HG03175 (cell line): ENCODE measurements around the gene ALG12.
"Not testable (repeated sequence)": the region's sequence is repeated elsewhere in the genome, so short reads cannot be mapped to it uniquely, and the experiment has no call there.

ENCODE experiments used
- ATAC-seq: cut with Tn5 transposase; IDR thresholded peaks from one replicate; pipeline ENCODE4 v1.9.1; 2021; ENCODE audit warnings: mild to moderate bottlenecking, moderate library complexity; ENCODE audit not compliant: unreplicated experiment

The ALG12 gene

DNA sequence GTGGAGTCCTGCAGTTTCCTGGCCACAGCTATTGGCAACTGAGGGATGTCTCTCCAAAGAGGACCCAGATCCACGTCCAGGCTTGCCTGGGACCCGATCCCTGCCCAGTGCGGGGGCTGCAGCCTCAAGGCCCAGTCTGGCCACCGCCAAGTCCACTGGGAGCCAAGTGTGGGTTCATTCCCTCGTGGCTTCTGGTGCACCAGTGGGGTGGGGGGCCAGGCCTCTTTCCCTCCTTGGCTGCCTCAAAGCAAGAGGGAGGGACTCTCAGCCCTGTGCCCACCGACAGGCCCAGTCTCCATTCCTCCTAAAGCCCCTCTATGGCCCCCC is 29.0 kb upstream of the ALG12 start:
- ATAC-seq = no peak

DNA sequence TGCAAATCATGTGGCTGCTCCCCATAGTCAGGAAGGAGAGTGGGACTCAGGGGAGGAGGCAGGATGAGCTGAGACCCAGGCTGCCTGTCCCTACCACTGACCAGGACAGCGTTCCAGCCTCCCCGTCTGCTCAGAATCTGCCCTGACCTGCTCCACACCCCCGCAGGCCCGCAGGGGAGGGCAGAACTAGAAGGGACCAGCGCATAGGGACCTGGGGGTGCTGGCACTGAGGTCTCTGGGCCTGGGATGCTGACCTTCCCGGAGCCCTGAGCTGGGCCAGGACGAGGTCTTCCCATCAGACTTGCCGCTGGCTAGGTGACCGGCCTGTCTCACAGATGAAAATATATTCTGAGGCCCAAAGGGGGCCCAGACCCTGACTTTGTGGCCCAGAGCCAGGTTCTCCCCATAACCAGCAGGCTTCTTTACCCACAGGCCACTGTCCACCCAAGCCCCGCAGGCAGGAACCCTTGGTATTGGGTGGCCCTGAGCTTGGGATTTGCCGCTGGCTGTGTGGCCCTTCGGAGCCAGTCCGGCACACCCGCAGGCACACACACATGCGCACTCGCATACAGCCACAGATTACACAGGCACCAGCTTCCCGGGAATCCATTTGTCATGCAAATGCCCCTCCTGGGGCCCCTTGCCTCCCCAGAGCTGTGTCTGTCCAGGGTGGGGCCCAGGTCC is 28.5 kb upstream of the ALG12 start:
- no peak for ATAC-seq

DNA sequence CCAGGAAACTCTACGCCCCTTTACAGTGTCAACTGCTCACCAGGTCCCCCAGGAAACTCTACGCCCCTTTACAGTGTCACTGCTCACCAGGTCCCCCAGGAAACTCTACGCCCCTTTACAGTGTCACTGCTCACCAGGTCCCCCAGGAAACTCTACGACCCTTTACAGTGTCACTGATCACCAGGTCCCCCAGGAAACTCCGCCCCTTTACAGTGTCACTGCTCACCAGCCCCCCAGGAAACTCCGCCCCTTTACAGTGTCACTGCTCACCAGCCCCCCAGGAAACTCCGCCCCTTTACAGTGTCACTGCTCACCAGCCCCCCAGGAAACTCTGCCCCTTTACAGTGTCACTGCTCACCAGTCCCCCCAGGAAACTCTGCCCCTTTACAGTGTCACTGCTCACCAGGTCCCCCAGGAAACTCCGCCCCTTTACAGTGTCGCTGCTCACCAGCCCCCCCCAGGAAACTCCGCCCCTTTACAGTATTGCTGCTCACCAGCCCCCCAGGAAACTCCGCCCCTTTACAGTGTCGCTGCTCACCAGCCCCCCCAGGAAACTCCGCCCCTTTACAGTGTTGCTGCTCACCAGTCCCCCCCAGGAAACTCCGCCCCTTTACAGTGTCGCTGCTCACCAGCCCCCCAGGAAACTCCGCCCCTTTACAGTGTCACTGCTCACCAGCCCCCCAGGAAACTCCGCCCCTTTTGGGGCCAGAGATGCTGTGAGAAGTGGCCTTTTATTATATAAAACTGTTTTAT is 27.0 kb upstream of the ALG12 start:
- ATAC-seq = not testable (repeated sequence)

DNA sequence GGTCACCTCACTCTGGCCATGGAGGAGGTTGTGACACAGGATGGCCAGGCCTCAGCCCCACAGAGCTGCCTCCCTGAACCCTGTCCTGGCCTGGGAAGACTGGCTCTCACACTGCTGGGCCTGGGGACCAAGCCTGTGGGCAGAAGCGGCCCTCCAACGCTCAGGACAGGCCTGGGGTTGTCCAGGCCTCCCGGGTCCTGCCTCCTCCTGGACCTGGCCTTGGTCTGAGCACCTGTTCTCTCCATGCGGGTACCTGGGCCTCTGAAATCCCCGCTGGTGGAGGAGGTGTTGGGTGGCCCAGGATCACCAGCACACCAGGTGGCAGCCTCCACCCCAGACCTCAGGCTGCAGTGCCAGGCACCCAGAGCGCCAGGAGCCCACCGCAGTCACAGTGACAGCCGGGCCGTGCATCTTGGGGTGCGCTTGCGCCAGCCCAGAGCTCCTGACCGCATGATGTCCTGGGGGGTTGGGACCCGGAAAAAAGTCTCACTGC is 26.2 kb upstream of the ALG12 start:
- ATAC-seq = no peak

DNA sequence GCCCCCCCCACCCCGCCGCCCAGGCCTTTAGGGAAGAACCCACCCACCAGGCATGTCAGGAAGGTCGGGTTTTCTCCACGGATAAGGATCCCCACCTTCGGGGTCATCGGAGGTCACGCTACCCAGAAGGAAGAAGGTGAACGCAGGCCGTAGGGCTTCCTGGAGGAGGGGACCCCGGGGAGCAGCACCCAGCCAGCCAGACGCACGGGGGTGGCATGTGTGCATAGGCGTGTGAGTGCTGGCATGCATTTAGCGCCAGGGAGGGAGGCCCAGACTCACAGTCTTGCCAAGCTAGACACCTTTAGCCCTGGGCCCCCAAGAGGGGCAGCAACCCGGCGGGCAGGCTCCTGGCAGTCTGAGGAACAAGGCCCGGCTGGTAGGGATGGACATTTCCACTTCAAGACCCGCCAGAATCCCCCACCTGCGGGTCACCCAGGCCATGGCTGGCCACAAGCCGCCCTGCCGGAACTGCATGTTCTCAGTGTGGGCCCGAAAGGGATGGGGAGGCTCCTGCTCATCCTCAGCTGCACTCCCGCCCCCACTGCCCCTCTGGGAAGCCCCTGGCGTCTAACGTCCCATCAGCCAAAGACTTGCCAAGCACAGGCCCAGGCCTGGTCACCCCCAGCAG is 25.6 kb upstream of the ALG12 start:
- no peak for ATAC-seq

DNA sequence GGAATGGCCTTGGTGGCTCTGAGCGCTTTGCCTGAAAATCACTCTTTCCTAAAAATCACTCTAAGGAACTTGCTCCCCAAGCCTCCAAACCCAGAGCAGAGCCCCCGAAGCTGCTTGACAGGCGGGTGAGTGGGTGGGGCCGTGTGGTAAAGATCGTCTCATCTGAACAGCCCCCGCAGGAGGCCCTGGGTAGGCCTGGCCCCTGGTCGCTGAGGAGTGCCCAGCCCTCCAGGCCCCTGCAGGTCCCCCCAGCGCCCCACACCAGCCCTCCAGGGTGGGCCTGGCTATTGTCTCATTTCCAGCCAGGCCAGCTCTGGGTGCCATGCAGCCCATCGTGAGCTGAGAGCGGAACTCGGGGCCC is 25.1 kb upstream of the ALG12 start:
- ATAC-seq = no peak

DNA sequence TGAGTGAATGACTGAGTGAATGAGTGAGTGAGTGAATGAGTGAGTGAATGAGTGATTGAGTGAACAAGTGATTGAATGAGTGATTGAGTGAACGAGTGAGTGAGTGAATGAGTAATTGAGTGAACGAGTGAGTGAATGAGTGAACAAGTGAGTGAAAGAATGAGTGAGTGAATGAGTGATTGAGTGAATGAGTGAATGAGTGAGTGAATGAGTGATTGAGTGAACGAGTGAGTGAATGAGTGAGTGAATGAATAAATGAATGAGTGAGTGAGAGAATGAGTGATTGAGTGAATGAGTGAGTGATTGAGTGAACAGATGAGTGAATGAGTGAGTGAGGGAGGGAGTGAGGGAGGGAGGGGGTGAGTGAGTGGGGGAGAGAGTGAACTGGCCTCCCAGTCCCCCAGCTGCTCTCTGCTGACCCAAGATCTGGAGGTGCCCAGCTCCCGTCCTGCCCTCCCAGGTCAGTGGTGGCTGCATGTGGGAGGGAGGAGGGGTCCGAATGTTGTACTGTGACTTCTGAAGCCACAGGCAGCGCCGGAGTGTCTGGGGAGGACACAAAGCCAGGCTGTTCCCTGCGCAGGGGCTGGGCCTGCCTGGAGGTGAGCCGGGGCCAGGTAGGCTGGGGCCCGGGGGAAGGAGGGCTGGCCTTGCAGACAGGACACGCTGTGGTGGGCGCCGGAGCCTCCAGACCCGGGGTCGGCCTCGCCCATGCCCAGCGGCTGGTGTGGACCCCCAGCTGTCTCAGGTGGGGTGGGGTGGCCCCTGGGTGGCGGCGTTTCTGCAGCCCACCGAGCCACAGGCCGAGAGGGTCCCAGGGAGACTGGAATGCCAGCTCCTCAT is 24.5 kb upstream of the ALG12 start:
- no peak for ATAC-seq

DNA sequence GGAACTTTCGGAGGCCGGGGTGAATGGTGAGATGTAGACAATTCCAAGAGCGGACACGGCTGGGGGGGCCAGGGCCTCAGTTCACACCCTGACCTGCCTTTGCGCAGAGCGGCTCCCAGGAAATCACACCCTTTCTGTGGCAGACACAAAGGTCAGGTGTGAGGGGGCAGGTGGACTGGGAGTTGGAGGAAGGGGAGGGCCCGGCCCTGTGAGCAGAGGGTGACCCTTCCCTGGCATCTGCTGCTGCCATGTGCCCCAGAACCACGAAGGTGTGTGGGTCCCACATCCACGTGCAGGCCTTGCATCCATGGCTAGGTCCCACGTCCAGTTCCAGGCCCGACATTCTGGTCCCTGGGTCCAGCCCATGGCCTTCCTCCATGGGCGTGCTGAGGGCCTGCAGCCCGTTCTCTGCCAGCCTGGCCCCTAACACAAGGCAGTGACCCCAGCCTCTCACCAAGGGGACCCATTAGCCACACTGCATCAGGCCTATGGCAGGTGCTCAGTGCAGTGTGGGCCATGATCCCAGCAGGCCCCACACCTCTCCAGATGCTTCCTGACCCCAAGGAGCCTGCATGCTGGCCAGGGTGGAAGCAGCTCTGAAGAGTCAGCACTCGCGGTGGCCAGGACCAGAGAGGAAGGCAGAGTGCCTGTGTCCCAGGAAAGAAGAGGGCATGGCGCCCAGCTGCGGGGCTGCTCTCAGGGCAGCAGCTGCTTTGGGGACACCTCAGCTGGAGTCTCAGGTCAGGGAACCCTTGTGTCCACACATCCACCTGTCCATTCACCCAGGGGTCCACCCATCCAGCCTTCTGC is 23.5 kb upstream of the ALG12 start:
- ATAC-seq = no peak

DNA sequence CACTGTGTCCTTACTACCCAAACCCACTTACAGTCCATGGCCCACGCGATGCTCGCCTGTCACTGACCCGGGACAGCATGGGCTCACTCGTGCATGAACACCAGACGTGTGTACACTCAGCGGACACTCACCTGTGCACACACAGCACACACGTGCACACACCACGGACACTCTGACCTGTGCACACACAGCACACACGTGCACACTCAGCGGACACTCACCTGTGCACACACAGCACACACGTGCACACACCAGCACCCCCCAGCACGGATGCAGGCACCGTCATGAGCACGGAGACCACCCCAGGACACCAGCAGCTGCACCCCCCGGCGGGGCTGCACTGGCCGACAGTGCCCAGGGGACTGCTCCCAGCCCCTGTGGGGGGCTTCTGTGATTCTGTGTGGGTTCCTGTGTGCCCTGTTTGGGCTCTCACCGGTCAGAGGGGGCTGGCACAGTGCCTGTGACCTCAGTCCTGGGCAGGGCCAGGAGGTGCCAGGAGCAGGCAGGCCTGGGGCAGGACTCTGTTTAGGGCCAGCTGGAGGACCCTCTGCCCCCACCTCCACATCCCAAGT is 20.4 kb upstream of the ALG12 start:
- no peak for ATAC-seq

DNA sequence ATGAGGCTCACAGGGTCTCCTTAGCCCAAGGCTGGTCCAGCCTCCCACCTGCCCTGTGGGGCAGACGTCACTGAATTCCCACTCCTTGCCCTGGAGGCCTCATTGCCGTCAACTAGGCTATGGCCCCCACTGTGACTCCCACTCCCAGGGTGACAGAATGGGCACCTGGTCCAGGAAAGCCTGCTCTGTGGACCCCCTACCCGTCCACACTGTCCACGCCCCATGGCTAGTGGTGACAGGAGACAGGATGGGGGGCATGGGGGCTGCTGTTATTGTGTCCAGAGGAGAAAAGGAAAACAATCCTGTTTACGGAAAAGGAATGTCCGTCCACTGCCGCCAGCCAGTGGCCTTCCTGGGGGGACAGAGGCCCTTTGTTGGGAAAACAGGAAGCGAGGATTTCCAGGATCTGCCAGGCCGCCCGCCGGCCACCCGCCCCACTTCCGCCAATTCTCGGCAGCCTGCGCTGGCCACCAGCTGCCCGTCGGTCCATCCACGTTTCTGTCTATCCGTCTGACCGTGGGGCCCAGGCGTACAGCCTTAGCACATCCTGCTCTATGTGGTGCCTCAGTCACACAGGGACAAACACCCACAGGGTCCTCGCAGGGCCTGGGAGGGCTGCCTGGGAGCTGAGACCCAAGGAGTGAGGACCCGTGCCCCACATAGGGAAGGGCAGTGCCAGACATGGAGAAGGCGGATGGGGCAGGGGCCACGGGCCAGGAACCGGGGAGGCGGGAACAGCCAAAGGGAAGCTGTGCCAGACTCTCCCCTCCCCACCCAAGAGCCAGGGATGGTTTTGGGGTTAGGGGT is 19.7 kb upstream of the ALG12 start:
- ATAC-seq = no peak

DNA sequence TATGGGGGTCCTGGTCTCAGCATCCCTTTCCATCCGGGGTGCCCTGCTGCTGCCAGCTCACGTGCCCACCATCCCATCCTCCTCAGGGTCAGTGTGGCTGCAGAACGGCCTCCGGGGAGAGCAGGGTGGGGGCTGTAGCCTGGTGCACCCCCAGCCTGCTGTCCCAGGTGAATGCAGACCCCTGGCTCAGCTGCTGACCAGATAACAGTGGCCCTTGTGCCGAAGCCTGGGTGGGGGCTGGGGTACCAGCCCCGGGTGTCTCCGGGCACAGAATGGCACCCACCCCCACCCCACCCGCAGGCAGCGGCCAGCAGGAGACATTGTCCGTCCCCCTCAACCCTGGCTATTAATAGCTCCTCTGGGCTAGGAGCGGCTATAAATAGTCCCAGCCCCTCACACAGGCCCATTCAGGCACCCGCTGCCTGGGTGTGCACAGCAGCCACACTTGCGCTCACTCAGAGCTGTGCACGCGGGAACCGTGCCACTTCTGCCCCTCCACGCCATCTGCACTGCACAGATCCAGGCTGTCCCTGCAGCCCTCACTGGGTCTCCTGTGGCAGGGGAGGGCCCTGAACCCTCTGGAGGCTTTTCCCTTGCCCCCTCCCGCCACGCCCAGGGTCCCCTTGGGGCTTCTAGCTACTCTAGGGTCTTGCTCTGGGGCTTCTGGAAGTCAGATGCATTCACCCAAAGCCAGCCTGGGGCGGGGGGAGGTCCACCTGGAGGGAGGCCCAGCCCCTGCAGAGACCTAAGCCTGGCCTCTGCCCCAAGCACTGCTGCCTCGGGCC is 18.9 kb upstream of the ALG12 start:
- ATAC-seq = no peak

DNA sequence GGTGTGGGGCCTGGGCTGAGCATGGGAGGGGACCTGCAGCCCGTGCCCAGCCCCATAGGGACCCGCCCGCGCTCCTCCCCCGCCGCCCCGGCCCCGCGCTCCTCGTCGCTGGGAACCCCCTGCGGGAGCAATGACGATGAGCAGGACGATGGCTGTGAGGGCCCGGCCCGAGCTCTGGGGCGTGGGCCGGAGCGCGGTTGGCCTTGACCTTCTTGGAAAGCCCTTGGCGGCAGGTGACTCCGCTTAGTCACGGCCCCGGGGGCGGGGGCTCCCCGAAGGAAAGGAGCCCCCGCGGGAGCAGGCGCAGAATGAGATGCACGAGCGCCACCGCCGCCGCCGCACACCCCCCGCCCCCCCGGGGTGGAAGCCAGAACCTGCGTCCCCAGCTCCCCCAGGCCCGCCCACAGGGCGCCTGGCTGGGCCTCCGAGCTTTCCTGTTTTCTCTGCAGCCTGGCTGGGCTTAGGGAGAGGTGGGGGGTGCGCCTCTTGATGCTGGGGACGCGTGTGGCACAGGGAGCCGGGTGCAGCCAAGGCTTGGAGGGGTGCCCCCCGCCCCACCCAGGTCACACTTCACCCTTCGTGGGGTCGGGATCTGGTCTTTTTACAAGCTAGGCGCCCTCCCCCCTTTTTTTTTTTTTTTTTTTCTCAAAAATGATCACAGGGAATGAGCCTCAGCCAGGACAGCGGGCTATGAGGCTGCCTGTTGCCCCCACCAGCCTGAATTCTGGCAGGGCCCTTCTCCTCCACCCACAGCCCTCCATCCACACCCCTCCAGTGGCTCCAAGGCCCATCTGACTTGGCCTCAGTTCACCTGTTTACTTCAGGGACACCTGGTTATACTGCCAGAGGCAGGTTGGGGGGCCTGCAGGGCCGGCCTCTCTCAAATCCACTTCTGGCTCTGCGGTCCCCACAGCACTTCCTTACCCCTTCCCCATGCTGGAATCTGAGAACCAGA is 18.1 kb upstream of the ALG12 start:
- ATAC-seq = peak; percentile 65

DNA sequence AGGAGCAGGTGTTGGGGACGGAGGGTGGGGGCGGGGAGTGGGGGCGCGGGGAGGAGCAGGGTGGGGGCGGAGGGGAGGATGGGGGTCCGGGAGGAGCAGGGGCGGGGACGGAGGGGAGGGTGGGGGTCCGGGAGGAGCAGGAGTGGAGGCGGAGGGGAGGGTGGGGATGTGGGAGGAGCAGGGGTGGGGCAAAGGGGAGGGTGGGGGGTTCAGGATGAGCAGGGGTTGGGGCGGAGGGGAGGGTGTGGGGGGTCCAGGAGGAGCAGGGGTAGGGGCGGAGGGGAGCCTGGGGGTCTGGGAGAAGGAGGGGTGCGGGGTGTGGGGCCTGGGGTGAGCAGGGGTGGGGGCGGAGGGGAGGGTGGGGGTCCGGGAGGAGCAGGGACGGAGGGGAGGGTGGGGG is 17.3 kb upstream of the ALG12 start:
- ATAC-seq = no peak

DNA sequence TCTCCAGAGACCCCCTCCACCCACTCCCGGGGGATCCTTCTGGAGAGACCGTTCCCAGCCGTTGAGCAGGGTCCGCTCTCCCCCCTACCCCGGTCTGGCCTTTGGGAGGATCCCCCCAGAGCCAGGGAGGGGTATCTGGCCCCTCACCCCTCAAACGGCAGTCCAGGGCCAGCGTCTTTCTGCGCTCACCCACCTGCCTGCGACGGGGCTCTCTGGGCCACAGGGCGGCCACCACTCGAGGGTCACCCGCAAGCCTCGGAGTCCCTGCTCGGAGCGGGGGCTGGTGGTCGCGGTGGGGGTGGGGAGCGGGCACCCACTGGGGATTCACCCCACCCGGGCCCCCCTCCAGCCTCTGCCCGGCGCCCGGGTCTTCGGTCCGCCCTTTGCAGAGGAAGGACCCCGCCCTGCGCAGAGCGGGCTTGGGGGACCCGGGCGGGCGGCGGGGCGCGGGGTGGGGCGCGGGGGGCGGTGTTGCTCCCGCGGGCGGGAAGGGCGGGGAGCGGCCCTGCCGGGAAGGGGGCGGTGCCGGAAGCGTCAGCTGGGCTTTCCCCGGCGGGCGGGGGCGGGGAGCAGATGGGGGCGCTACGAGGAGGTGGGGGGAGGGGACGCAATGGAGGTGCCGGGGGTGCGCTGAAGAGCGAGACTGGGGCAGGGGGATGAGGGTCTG is 16.8 kb upstream of the ALG12 start:
- ATAC-seq = no peak

DNA sequence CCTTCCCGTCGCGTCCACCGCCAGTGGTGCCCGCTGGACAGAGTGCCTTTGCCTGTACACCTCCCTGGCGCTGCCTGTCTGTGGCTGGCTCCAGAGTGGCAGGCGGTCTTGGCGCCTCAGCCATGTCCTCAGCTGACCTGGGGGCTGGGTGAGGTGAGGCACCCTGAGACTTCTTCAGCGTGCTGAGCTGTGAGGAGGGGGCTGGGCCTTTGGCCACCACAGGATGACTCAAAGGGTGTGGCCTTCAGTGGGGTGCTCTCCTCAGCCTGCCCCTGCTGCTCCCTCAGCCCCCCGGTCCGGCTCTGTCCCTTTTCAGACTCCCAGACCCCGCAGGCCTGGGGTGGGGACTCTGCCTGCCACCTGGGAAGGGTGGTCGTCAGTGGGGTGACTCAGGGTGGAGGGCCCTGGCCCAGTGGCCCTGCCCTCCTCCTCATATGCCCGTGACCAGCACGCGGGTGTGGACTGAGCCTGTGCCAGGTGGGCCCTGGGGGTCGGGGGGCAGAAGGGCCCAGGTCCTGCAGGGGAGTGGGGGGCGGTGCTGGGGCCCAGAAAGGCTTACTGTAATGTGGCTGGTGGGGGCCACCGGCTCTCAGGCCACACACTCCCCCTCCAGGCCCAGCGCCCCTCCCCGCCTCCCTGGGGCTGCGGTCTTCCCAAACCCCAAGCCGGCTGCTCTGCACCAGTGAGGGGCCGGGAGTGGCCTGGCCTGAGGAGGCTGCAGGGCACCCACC is 16.1 kb upstream of the ALG12 start:
- no peak for ATAC-seq
